ENCODE data around the gene RITA1.
A peak's percentile ranks its signal among the peaks of the same experiment; 100 is the strongest.

RITA1 gene

GRCh38 chr12:113230315-113231234 lies 45.1 kb downstream of the RITA1 start:
- DNase-seq (ENCODE audit: low spot score), result no peak

GRCh38 chr12:113231235-113232088 lies 45.9 kb downstream of the RITA1 start:
- no peak for DNase-seq (ENCODE audit: low spot score)

- DNase-seq (ENCODE audit: low spot score), result no peak
Measured at GRCh38 chr12:113232089-113232839, 46.7 kb downstream of the RITA1 start.

GRCh38 chr12:113232840-113233585 lies 47.5 kb downstream of the RITA1 start:
- DNase-seq (ENCODE audit: low spot score), result peak; percentile 61

DNA sequence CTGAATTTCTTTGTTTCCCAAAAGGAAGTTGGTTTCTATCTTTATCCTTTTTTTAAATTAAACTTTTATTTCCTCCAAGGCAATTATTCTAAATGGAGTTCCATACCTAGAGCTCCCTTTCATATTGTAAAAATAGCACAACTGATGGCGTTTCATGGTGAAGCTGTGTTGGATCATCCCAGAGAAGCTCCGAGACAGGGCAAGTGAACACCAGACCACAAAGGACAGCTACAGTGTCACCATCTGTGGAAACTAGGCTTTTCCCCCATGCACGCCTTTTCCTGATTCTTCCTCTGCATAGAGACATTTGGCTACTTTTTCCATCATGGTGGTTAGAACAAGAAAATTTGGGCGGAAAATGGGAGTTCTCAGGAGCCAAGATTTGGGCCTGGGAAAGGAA lies 48.4 kb downstream of the RITA1 start:
- no peak for DNase-seq (ENCODE audit: low spot score)

DNA sequence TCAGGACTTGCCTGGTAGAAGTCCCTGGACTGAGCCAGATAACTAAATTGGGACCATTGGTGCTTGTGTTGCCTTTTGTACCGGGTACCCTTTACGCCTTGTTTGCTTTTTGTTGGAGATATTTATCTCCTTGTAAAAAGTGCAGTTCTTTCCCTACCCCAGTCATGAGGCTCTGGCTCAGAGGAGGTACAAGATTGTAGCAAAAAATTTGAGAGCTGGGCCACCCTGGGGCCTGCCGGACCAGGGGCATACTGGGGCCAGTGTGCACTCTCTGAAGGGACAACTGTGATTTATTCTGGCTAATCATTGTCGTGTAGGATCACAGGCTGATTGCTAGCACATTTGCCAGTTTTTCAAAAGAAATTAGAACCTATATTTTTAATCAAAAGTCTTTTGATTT lies 49.0 kb downstream of the RITA1 start:
- no peak for DNase-seq (ENCODE audit: low spot score)

- no peak for DNase-seq (ENCODE audit: low spot score)
Measured at GRCh38 chr12:113235976-113236375, 50.5 kb downstream of the RITA1 start.

- DNase-seq (ENCODE audit: low spot score), result no peak
Measured at GRCh38 chr12:113236539-113237399, 51.2 kb downstream of the RITA1 start.

DNA sequence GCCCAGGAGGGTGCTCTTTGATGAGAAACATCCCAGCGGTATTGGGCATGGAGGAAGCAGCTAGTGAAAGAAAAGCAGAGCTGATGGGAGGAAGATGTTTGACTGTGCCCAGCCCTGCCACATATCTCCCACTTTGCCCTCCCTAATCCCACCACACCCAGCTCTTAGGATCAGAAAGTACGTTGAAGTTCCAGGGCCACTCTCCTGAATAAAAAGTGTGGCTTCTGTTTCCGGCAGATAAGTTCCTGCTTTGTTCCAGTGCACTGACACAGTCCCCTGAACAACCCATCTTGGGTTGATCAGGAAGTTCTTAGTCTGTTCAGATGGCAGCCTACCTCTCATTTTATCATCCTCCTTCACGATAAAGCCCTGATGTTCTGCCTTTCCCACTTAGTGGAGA lies 52.2 kb downstream of the RITA1 start:
- no peak for DNase-seq (ENCODE audit: low spot score)

DNA sequence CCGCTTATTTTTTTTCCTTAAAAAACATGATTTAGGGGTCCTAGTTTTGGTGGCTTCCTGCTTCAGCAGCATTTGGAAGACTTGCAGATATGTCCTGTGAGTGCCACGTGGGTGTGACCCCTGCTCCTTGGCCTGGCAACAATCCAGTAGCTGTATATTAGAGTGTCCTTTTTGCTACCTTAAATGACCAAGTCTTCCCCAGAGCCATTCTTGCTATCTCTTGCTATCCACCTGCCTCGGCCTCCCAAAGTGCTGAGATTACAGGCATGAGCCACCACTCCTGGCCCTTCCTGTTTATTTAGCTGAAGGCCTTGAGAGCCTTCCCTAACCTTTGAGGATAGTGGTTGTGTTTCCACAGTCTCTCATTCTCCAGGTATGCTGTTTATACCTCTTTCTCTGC lies 52.8 kb downstream of the RITA1 start:
- DNase-seq (ENCODE audit: low spot score), result no peak

- DNase-seq (ENCODE audit: low spot score), result no peak
Measured at GRCh38 chr12:113239288-113239771, 53.8 kb downstream of the RITA1 start.

DNA sequence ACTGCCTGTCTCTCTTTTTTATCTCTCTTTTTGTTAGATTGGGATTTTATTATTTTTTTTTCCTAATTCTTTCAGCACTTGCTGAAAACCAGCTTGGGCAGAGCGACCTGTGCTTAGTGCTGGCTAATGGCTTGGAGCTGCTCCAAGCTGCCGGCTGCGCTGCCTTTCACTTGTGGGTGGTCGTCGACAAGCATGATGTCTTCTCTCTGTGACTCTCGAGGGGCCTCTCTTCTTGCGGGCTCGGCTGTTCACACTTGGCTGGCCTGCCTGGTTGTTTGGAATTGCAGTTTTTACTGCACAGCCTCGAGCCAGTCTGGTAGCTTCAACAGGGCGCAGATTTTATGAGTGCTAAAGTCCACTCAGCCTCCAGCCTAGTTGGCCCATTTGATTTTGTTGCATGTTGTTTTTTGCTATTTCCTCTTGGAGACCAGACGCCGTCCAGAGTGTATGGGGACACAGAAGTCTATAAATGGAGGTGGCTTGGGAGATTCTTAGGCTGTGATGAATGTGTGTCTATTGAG lies 54.4 kb downstream of the RITA1 start:
- DNase-seq (ENCODE audit: low spot score), result no peak

DNA sequence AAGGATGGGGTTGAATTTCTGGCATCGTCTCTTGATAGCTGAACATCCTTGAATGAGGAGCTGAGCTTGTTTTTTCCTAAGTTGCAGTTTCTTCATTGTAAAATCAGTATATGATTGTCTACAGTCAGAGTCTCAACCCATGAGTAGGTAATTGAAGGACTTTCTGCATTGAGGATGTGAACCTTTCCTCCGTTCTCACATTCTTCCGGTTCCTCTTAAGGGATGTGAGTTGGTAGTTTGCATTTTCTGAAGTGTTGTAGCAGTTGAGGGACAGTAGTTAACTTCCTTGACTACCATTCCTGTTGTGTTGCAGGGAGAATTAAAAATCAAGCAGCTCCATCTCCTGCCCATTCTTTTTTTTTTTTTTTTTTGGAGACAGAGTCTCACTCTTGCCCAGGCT lies 54.9 kb downstream of the RITA1 start:
- DNase-seq (ENCODE audit: low spot score), result no peak

DNA sequence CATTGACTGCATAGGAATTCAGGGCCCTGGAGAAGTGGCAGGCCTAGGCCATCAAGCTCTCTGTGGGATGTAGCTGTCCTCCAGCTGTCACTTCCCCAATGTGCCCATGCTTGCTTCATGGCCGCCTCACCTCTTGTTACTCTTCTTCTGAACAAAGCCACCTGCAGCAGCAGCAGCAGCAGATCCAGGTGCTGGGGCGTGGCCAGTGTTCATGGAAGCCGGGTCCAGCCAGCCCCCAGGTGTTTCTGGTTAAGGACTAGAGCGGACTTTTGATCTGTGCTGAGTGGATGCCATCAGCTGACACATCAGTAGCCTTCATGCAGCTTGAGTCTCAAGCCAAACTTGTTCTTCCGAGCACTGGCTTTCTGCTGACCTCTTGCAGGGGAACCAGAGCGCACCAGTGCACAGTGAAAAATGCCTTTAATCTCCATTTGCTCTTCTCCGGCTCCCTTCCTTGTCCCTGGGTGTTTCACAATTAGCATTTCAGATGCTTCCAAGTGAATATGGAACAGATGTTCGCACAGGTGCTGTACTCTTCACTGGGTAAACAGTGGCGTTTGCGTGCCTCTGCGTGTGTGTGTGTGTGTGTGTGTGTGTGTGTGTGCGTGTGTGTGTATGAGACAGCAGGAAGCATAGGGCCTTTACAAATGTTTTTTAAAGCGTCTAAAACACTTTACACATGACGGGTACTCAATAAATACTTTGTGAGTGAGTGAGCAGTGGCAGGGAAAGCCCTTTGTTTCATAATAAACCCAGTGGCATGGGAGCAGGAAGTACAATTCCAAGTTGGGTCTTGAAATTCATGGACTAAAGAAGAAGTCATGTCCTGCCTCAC lies 55.9 kb downstream of the RITA1 start:
- DNase-seq (ENCODE audit: low spot score), result no peak
